NCI-H2107 (cell line): Measurements from ENCODE around the gene ZFPM1.
A peak's percentile ranks its signal among the peaks of the same experiment; 100 is the strongest.

Experiments
- DNase-seq: peaks from one replicate; lab custom pipeline; 2025; lab: John Stamatoyannopoulos, UW

Gene ZFPM1

GRCh38 chr16:88434353-88434690 lies 18.8 kb upstream of the ZFPM1 start:
- DNase-seq, result no peak

- no peak for DNase-seq
Measured at GRCh38 chr16:88434746-88435145, 18.3 kb upstream of the ZFPM1 start.

GRCh38 chr16:88435437-88436355 lies 17.4 kb upstream of the ZFPM1 start:
- DNase-seq, result no peak

GRCh38 chr16:88436796-88437195 lies 16.3 kb upstream of the ZFPM1 start:
- no peak for DNase-seq

- peak; percentile 48 for DNase-seq
Measured at GRCh38 chr16:88437367-88437964, 15.6 kb upstream of the ZFPM1 start.

GRCh38 chr16:88438084-88438870 lies 14.8 kb upstream of the ZFPM1 start:
- DNase-seq, result no peak

- no peak for DNase-seq
Measured at GRCh38 chr16:88439016-88439415, 14.1 kb upstream of the ZFPM1 start.

GRCh38 chr16:88439706-88440105 lies 13.4 kb upstream of the ZFPM1 start:
- no peak for DNase-seq

- DNase-seq, result no peak
Measured at GRCh38 chr16:88440111-88440510, 13.0 kb upstream of the ZFPM1 start.

- no peak for DNase-seq
Measured at GRCh38 chr16:88440686-88441405, 12.2 kb upstream of the ZFPM1 start.

GRCh38 chr16:88441460-88441859 lies 11.6 kb upstream of the ZFPM1 start:
- DNase-seq, result no peak

GRCh38 chr16:88442383-88442726 lies 10.7 kb upstream of the ZFPM1 start:
- DNase-seq, result no peak

GRCh38 chr16:88442727-88443576 lies 10.1 kb upstream of the ZFPM1 start:
- DNase-seq, result peak; percentile 49

- no peak for DNase-seq
Measured at GRCh38 chr16:88444826-88445582, 8.1 kb upstream of the ZFPM1 start.

GRCh38 chr16:88445583-88445960 lies 7.5 kb upstream of the ZFPM1 start:
- no peak for DNase-seq

GRCh38 chr16:88446061-88446460 lies 7.0 kb upstream of the ZFPM1 start:
- no peak for DNase-seq

GRCh38 chr16:88446736-88447135 lies 6.3 kb upstream of the ZFPM1 start:
- no peak for DNase-seq

- DNase-seq, result no peak
Measured at GRCh38 chr16:88447881-88448280, 5.2 kb upstream of the ZFPM1 start.

GRCh38 chr16:88448461-88449266 lies 4.4 kb upstream of the ZFPM1 start:
- no peak for DNase-seq

GRCh38 chr16:88449267-88449561 lies 3.9 kb upstream of the ZFPM1 start:
- no peak for DNase-seq
